GM19023 (cell line): ENCODE measurements around the gene GPC1.

Experiments used
- ATAC-seq: cut with Tn5 transposase; IDR thresholded peaks from one replicate; pipeline ENCODE4 v1.9.1; 2021; ENCODE audit warnings: mild to moderate bottlenecking, moderate library complexity; ENCODE audit not compliant: unreplicated experiment

GPC1 gene

GRCh38 chr2:240453461-240454105, 18.1 kb downstream of the GPC1 start:
- no peak for ATAC-seq

GRCh38 chr2:240454106-240454901, 18.8 kb downstream of the GPC1 start:
- no peak for ATAC-seq

- no peak for ATAC-seq
These were observed 19.8 kb downstream of the GPC1 start for GRCh38 chr2:240455272-240455646.

- no peak for ATAC-seq
These were observed 20.4 kb downstream of the GPC1 start for GRCh38 chr2:240455647-240456446.

- ATAC-seq = no peak
These were observed 21.2 kb downstream of the GPC1 start for GRCh38 chr2:240456447-240457222.

GRCh38 chr2:240457223-240458043, 22.0 kb downstream of the GPC1 start:
- no peak for ATAC-seq

- no peak for ATAC-seq
These were observed 22.8 kb downstream of the GPC1 start for GRCh38 chr2:240458044-240458899.

GRCh38 chr2:240458900-240459391, 23.5 kb downstream of the GPC1 start:
- no peak for ATAC-seq

- no peak for ATAC-seq
These were observed 24.2 kb downstream of the GPC1 start for GRCh38 chr2:240459401-240460252.

GRCh38 chr2:240460253-240460711, 24.8 kb downstream of the GPC1 start:
- no peak for ATAC-seq

GRCh38 chr2:240460781-240461431, 25.4 kb downstream of the GPC1 start:
- no peak for ATAC-seq

- ATAC-seq = no peak
These were observed 26.1 kb downstream of the GPC1 start for GRCh38 chr2:240461471-240462072.

- ATAC-seq = no peak
These were observed 26.7 kb downstream of the GPC1 start for GRCh38 chr2:240462073-240462706.

- ATAC-seq = no peak
These were observed 27.3 kb downstream of the GPC1 start for GRCh38 chr2:240462707-240463273.

GRCh38 chr2:240463274-240463865, 27.9 kb downstream of the GPC1 start:
- ATAC-seq = no peak
